IMR-90 (cell line): ENCODE results near the gene SHROOM3. TPM values are rescaled to one million over a fixed set of nuclear protein-coding genes. Genes with fewer than 3 reads are reported as not detected.
A peak's percentile ranks its signal among the peaks of the same experiment; 100 is the strongest.

Experiments used
- ATAC-seq: fragments of 200-7000 bp; cut with Tn5 transposase; 2 replicates; pipeline ENCODE4 v1.9.1; 2020; ENCODE audit warnings: low read depth, mild to moderate bottlenecking, moderate library complexity
- BruUV-seq: library from RNA; stranded (reverse); fragments of 400-500 nt; replicated peaks from 2 replicates; lab custom pipeline; 2021; lab: Mats Ljungman, UMichigan
- CTCF ChIA-PET: fragments of 300-600 bp; formaldehyde crosslinking; extraction: SDS; loops from one replicate; lab custom pipeline; 2021; ENCODE audit warnings: antibody characterized with exemption; lab: Yijun Ruan, JAX
- POLR2A ChIA-PET: fragments of 300-600 bp; sonication (Branson Sonifier 250); formaldehyde crosslinking; loops from one replicate; lab custom pipeline; 2022; ENCODE audit warnings: antibody characterized with exemption; ENCODE audit not compliant: unreplicated experiment; lab: Charles Lee
- DNase-seq: peaks from one replicate; pipeline ENCODE4 v3.0.0; 2013
- H2AFZ ChIP-seq: replicated peaks from 2 replicates; pipeline ENCODE3; 2013; ENCODE audit warnings: low read length, mild to moderate bottlenecking; ENCODE audit not compliant: poor library complexity
- H2AK5ac ChIP-seq: 2 replicates; pipeline ENCODE4 v1.6.1; 2013; ENCODE audit warnings: low read depth, low read length, inconsistent platforms
- H2AK9ac ChIP-seq: replicated peaks from 2 replicates; pipeline ENCODE3; 2013; ENCODE audit warnings: mild to moderate bottlenecking, low read depth, low read length, moderate library complexity; ENCODE audit not compliant: poor library complexity
- H2BK120ac ChIP-seq: 2 replicates; pipeline ENCODE4 v1.6.1; 2013; ENCODE audit warnings: low read depth, low read length, inconsistent platforms
- H2BK15ac ChIP-seq: 3 replicates; pipeline ENCODE4 v1.6.1; 2013; ENCODE audit warnings: low read depth, low read length, inconsistent platforms
- H2BK20ac ChIP-seq: 2 replicates; pipeline ENCODE4 v1.6.1; 2013; ENCODE audit warnings: low read depth, mild to moderate bottlenecking, inconsistent platforms, low read length, moderate library complexity
- H2BK5ac ChIP-seq: 2 replicates; pipeline ENCODE4 v1.6.1; 2013; ENCODE audit warnings: mild to moderate bottlenecking, low read depth, low read length, inconsistent platforms; ENCODE audit not compliant: poor library complexity, severe bottlenecking
- H3K14ac ChIP-seq: replicated peaks from 2 replicates; pipeline ENCODE4 v1.6.1; 2013; ENCODE audit warnings: low read depth, low read length, inconsistent platforms
- H3K18ac ChIP-seq: 2 replicates; pipeline ENCODE4 v1.6.1; 2013; ENCODE audit warnings: low read depth, low read length, control low read depth
- H3K23ac ChIP-seq: 2 replicates; pipeline ENCODE4 v1.6.1; 2013; ENCODE audit warnings: low read depth, low read length, inconsistent platforms
- H3K27ac ChIP-seq: 2 replicates; pipeline ENCODE4 v1.5.1; 2013; ENCODE audit warnings: mild to moderate bottlenecking, control low read depth, low read length; ENCODE audit not compliant: insufficient read depth
- H3K27me3 ChIP-seq: 2 replicates; pipeline ENCODE4 v1.6.1; 2013; ENCODE audit warnings: low read length; ENCODE audit not compliant: control insufficient read depth, insufficient read depth
- H3K36me3 ChIP-seq: 2 replicates; pipeline ENCODE4 v1.6.1; 2013; ENCODE audit warnings: low read length, mixed read lengths; ENCODE audit not compliant: control insufficient read depth, insufficient read depth
- H3K4ac ChIP-seq: 2 replicates; pipeline ENCODE4 v1.6.1; 2013; ENCODE audit warnings: low read depth, low read length, inconsistent platforms
- H3K4me1 ChIP-seq: 2 replicates; pipeline ENCODE4 v1.6.1; 2013; ENCODE audit warnings: low read length, mixed read lengths; ENCODE audit not compliant: control insufficient read depth, insufficient read depth
- H3K4me2 ChIP-seq: 2 replicates; pipeline ENCODE4 v1.6.1; 2013; ENCODE audit warnings: low read depth, mild to moderate bottlenecking, control low read depth, low read length, moderate library complexity
- H3K4me3 ChIP-seq: 2 replicates; pipeline ENCODE4 v1.5.1; 2013; ENCODE audit warnings: low read depth, mild to moderate bottlenecking, control low read depth, low read length, moderate library complexity; ENCODE audit not compliant: insufficient read depth
- H3K56ac ChIP-seq: 2 replicates; pipeline ENCODE4 v1.6.1; 2013; ENCODE audit warnings: low read length, inconsistent platforms; ENCODE audit not compliant: insufficient read depth; ENCODE audit errors: extremely low read depth
- H3K79me1 ChIP-seq, 2 experiments: 2 replicates each; pipeline ENCODE4 v1.6.1; 2013; ENCODE audit warnings: low read length in 2 of 2, inconsistent platforms in 1 of 2, low read depth in 1 of 2
- H3K9ac ChIP-seq: 2 replicates; pipeline ENCODE4 v1.6.1; 2013; ENCODE audit warnings: low read depth, low read length, control low read depth
- H3K9me1 ChIP-seq: 2 replicates; pipeline ENCODE4 v1.6.1; 2013; ENCODE audit warnings: low read length, inconsistent platforms; ENCODE audit not compliant: insufficient read depth
- H3K9me3 ChIP-seq: 2 replicates; pipeline ENCODE4 v1.6.1; 2013; ENCODE audit warnings: low read length; ENCODE audit not compliant: control insufficient read depth, insufficient read depth
- H4K20me1 ChIP-seq: 2 replicates; pipeline ENCODE4 v1.6.1; 2013; ENCODE audit warnings: low read length, inconsistent platforms; ENCODE audit not compliant: insufficient read depth
- H4K5ac ChIP-seq: 2 replicates; pipeline ENCODE4 v1.6.1; 2013; ENCODE audit warnings: mild to moderate bottlenecking, low read depth, low read length, control low read depth
- H4K8ac ChIP-seq, 2 experiments: 2 replicates each; pipeline ENCODE4 v1.6.1; 2013; ENCODE audit warnings: low read depth in 2 of 2, low read length in 2 of 2, control low read depth in 1 of 2, inconsistent platforms in 1 of 2
- H4K91ac ChIP-seq: 2 replicates; pipeline ENCODE4 v1.6.1; 2013; ENCODE audit warnings: low read depth, low read length, inconsistent platforms; ENCODE audit not compliant: insufficient read depth
- BHLHE40 ChIP-seq: fragments of 150-350 bp; IDR thresholded peaks from 2 replicates; pipeline ENCODE4 v1.6.1; 2016; ENCODE audit warnings: mild to moderate bottlenecking, low read depth, low read length
- RCOR1 ChIP-seq: IDR thresholded peaks from 2 replicates; pipeline ENCODE4 v1.6.1; 2012; ENCODE audit warnings: mild to moderate bottlenecking, low read length, improper control_type of control experiment; ENCODE audit not compliant: insufficient replicate concordance
- WGBS, 2 experiments: methylation state at CpG; one replicate each; pipeline versions ENCODE4 v1.1.5 to v1.1.7; 2013; ENCODE audit warnings: missing lambda C conversion rate in 2 of 2; ENCODE audit not compliant: insufficient read length in 1 of 2; ENCODE audit errors: extremely low coverage in 2 of 2; 5-methylcytosine and 5-hydroxymethylcytosine counted together
- dilution Hi-C: fragments of 300-500 bp; cut with HindIII; formaldehyde crosslinking; loops from one replicate; pipeline ENCODE4 v1.14.3; 2018; ENCODE audit warnings: low sequenced_read_pairs; ENCODE audit not compliant: unreplicated experiment
- in situ Hi-C: fragments of 300-500 bp; cut with MboI; formaldehyde crosslinking; loops from 3 replicates; pipeline ENCODE4 v1.14.3; 2019; ENCODE audit warnings: low sequenced_read_pairs, inconsistent platforms, mixed read lengths
- intact Hi-C: fragments of 100-400 bp; cut with micrococcal nuclease; formaldehyde crosslinking; loops from 2 replicates; pipeline ENCODE4 v1.10.0; 2022
- polyA plus RNA-seq, 3 experiments: library from polyadenylated mRNA; depleted of rRNA; stranded (reverse); fragments of >200 nt; gene quantifications; 2 replicates each; pipeline ENCODE4 v1.2.3, GENCODE V29; 2012; ENCODE audit warnings: low replicate concordance in 1 of 3
- total RNA-seq: library from RNA; depleted of rRNA; stranded (reverse); fragments of >200 nt; gene quantifications from 2 replicates; pipeline ENCODE4 v1.2.3, GENCODE V29; 2012

The SHROOM3 gene
- total and polyA plus RNA-seq, 2 of the 4 experiments (the other 2 are of a cell fraction), result 10.8 to 19.5 TPM

GRCh38 chr4:76550966-76551780 lies 116.1 kb downstream of the SHROOM3 start:
- no peak overlapping the region for H3K23ac ChIP-seq
- H4K20me1 ChIP-seq, result no peaks in the 10 kb centered on the region
- peak overlapping the region in 1 of 2 experiments; percentile 33; a peak in 1 of 4 replicates for H4K8ac ChIP-seq
- POLR2A ChIA-PET, result no interaction called here
- H2BK15ac ChIP-seq, result peak overlapping the region; percentile 45; the same call in 1 of the 3 replicates
- peak overlapping the region; percentile 53; the same call in 1 of the 2 replicates for H2AK5ac ChIP-seq
- H3K79me1 ChIP-seq, result 0 out of 4 replicates have a peak, but pooled peaks cover 0 to 6% of the 10 kb centered on the region in 2 experiments
- dilution Hi-C loops (no loop called here), in situ Hi-C loops (no loop called here), intact Hi-C loops (no loop called here)
- no peak overlapping the region for H3K4me3 ChIP-seq
- H2BK5ac ChIP-seq, result peak overlapping the region; percentile 28
- H4K91ac ChIP-seq, result no peak overlapping the region
- CTCF ChIA-PET, result interaction anchor here (1.7 kb wide), 1 partner anchor 17 kb away, joined by 4 read pairs; no protein-coding TSS in a partner anchor
- DNase-seq (peak; percentile 51), ATAC-seq (peak; percentile 36; the same call in 1 of the 2 replicates)
- no peak overlapping the region for H3K56ac ChIP-seq
- no peak overlapping the region for H4K5ac ChIP-seq
- H3K27ac ChIP-seq, result no peak overlapping the region
- WGBS, 2 experiments, result no CpG with 5 or more reads among the region's 8 CpGs
- no peaks in the 10 kb centered on the region for H3K36me3 ChIP-seq
- no peak overlapping the region for H2AFZ ChIP-seq
- peak overlapping the region; percentile 81 for H2BK120ac ChIP-seq
- H3K4me1 ChIP-seq, result peaks cover 7% of the 10 kb centered on the region; the same call in 1 of the 2 replicates
- H3K14ac ChIP-seq, result peak overlapping the region; percentile 68
- H3K9ac ChIP-seq, result no peak overlapping the region
- peaks cover 8% of the 10 kb centered on the region for H3K9me1 ChIP-seq
- TF ChIP-seq RCOR1 (no peak), BHLHE40 (0 out of 2 replicates have a peak, but pooled peaks have one; percentile 20)
- no TSS peak for BruUV-seq
- H3K18ac ChIP-seq, result peak overlapping the region; percentile 63; the same call in 1 of the 2 replicates
- no peak overlapping the region; the same call in 1 of the 2 replicates for H3K4me2 ChIP-seq
- peak overlapping the region; percentile 16; the same call in 1 of the 2 replicates for H2BK20ac ChIP-seq
- H2AK9ac ChIP-seq, result no peak overlapping the region
- H3K9me3 ChIP-seq, result no peaks in the 10 kb centered on the region
- no peaks in the 10 kb centered on the region for H3K27me3 ChIP-seq
- H3K4ac ChIP-seq, result peak overlapping the region; percentile 40
